HG02884 (cell line): Measurements from ENCODE around the gene HDAC9.
A peak's percentile ranks its signal among the peaks of the same experiment; 100 is the strongest.

Source experiments
- ATAC-seq: cut with Tn5 transposase; IDR thresholded peaks from one replicate; pipeline ENCODE4 v1.9.1; 2021; ENCODE audit warnings: mild to moderate bottlenecking, moderate library complexity; ENCODE audit not compliant: unreplicated experiment

HDAC9 gene

GRCh38 chr7:18495412-18496340, at the start of gene HDAC9:
Gene HDAC9, plus strand, starts transcription at chr7:18495749. Its CDS starts 554 bp downstream, at chr7:18496303.
- peak; percentile 85 for ATAC-seq

GRCh38 chr7:18445916-18446520, 49.5 kb upstream of the HDAC9 start:
- ATAC-seq: no peak

GRCh38 chr7:18450019-18450418, 45.5 kb upstream of the HDAC9 start:
- ATAC-seq: no peak

GRCh38 chr7:18455606-18456005, 39.9 kb upstream of the HDAC9 start:
- ATAC-seq: no peak

GRCh38 chr7:18457832-18458231, 37.7 kb upstream of the HDAC9 start:
- ATAC-seq: no peak

- ATAC-seq: no peak
Observed at GRCh38 chr7:18458830-18459229, 36.7 kb upstream of the HDAC9 start.

GRCh38 chr7:18459484-18460245, 35.9 kb upstream of the HDAC9 start:
- no peak for ATAC-seq

- ATAC-seq: peak; percentile 71
Observed at GRCh38 chr7:18461785-18462467, 33.6 kb upstream of the HDAC9 start.

GRCh38 chr7:18464830-18465229, 30.7 kb upstream of the HDAC9 start:
- ATAC-seq: no peak

GRCh38 chr7:18467011-18467410, 28.5 kb upstream of the HDAC9 start:
- no peak for ATAC-seq

GRCh38 chr7:18468795-18469194, 26.8 kb upstream of the HDAC9 start:
- no peak for ATAC-seq

- peak; percentile 72 for ATAC-seq
Observed at GRCh38 chr7:18469316-18469715, 26.2 kb upstream of the HDAC9 start.

- no peak for ATAC-seq
Observed at GRCh38 chr7:18471476-18472160, 23.9 kb upstream of the HDAC9 start.

- no peak for ATAC-seq
Observed at GRCh38 chr7:18472161-18472483, 23.4 kb upstream of the HDAC9 start.

- no peak for ATAC-seq
Observed at GRCh38 chr7:18473119-18473518, 22.4 kb upstream of the HDAC9 start.

GRCh38 chr7:18474944-18475343, 20.6 kb upstream of the HDAC9 start:
- no peak for ATAC-seq

GRCh38 chr7:18475488-18475887, 20.1 kb upstream of the HDAC9 start:
- no peak for ATAC-seq

GRCh38 chr7:18481776-18482175, 13.8 kb upstream of the HDAC9 start:
- ATAC-seq: no peak

GRCh38 chr7:18488049-18488448, 7.5 kb upstream of the HDAC9 start:
- ATAC-seq: no peak

- ATAC-seq: no peak
Observed at GRCh38 chr7:18489624-18490023, 5.9 kb upstream of the HDAC9 start.
